ENCODE data around the gene FAM180A.

- TF ChIP-seq YY1 (IDR thresholded peaks at IDR 0.05; ENCODE audit: insufficient read depth, insufficient read length), result no peak
- no peak for TF ChIP-seq SUZ12 (IDR thresholded peaks at IDR 0.05; ENCODE audit: extremely low read depth, insufficient read depth, insufficient read length)
Observed at GRCh38 chr7:135795846-135796570, 47.4 kb upstream of the FAM180A start.
